GM21515 (cell line): ENCODE measurements around the gene METTL8.
"Not testable (repeated sequence)": the region's sequence is repeated elsewhere in the genome, so short reads cannot be mapped to it uniquely, and the experiment has no call there.

Experiments
- ATAC-seq: cut with Tn5 transposase; IDR thresholded peaks from one replicate; pipeline ENCODE4 v1.9.1; 2021; ENCODE audit not compliant: unreplicated experiment

METTL8 gene

DNA sequence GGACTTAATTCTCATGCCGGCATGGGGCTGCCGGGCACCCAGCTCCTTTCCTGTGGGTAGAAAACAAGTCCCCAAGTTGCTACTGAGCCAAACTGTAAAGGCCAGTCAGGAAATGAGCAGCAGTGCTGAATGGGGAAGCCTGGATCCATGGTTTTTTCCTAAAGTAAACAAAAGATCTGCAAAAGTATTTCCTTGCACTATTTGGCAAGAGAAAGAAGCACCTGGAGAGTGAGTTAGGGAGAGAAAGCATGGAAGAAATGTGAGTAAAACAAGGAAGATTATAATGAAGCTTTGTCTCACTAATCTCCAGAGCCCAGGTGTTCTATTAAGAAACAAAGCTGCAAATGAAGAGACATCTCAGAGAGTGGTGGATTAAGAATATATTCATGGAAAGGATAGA is 117.6 kb downstream of the METTL8 start:
- ATAC-seq = no peak

DNA sequence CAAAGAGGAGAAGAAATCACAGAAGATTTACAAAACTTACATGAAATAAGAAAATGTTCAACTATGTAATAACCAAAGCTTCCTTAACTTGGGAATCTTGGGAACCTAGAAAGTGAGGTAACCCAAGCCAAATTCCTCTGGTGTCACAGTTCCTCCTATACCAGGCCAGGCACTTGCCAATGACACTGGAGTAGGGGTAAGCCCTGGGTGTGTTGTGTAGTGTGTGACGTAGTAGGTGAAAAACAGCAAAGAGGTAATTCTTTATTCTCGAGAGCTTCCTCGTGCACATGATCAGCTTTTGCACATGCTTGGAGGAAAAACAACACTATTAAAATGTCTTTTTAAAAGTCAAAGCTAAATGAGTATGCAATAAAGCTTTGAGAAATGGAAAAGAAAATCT is 118.0 kb downstream of the METTL8 start:
- ATAC-seq = no peak

DNA sequence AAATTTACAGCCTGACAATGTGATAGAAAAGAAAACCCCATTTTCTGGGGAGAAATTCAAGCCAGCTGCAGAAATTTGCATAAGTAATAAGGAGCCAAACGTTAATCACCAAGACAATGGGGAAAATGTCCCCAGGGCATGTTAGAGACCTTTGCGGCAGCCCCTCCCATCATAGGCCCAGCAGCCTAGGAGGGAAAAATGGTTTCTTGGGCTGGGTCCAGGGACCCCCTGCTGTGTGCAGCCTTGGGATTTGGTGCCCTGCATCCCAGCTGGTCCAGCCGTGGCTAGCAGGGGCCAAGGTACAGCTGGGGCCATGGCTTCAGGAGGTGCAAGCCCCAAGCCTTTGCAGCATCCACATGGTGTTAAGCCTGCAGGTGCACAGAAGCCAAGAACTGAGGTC is 121.6 kb downstream of the METTL8 start:
- not testable (repeated sequence) for ATAC-seq

DNA sequence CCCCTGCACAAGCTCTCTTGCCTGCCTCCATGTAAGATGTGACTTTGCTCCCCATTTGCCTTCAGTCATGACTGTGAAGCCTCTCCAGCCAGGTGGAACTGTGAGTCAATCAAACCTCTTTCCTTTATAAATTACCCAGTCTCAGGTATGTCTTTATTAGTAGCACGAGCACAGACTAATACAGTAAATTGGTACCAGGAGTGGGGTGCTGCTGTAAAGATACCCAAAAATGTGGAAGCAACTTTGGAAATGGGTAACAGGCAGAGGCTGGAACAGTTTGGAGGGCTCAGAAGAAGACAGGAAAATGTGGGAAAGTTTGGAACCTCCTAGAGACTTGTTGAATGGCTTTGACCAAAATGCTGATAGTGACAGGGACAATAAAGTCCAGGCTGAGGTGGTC is 122.2 kb downstream of the METTL8 start:
- ATAC-seq = not testable (repeated sequence)

DNA sequence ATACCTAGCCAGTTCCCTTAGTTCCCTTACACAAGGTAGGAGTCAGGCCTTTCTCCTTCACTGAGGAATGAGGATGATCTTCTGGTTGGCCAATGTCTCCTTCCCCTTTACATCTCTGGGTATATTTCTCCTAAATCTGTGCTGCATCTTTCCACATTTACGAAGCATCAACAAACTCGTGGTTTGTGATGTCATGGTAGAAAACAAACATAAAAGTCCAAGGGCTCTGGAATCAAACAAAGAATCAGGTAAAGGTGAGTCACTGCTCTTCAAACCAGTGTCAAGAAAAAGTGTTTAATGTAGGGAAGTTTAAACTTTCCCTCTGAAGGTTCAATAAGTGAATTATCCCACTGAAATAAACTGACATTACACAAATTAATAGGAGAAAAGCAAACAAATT is 122.9 kb downstream of the METTL8 start:
- ATAC-seq = no peak

DNA sequence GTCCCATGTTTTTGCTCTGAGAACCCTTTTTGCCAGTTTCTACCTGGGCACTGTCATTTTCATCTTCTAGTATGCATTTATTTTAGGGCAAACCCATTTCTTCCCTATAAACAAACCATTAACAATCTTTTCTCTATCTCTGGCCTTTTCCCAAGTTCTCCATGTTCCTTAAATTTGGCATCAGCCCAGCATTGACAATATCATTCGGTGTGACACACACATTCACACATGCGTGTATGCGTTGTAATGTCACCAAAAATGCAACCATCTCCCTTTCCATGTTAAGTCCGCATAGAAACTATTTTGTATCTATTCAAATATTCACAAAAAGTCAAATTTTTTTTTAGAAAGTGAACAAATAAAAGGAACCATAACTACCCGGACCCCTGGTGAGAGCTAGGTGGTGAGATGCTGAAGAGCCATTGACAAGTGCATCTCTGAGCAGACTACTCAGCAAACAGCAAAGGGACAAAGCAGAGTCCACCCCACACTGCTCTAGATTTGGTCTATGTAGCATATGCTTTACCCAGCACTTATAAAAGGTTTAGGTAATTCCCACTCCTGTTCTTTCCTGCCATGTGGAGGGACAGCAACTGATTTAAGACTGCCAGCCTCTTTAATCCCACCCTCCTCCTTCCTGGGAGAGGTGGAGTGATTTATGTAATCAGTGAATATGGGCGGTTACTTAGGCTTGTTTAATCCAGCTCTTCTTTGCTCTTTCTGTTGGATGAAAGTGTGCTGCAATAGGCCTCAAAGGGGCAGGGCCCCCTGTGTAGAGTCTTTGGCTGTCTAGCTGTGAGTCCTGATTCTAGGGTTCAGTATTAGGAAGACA is 124.1 kb downstream of the METTL8 start:
- no peak for ATAC-seq

DNA sequence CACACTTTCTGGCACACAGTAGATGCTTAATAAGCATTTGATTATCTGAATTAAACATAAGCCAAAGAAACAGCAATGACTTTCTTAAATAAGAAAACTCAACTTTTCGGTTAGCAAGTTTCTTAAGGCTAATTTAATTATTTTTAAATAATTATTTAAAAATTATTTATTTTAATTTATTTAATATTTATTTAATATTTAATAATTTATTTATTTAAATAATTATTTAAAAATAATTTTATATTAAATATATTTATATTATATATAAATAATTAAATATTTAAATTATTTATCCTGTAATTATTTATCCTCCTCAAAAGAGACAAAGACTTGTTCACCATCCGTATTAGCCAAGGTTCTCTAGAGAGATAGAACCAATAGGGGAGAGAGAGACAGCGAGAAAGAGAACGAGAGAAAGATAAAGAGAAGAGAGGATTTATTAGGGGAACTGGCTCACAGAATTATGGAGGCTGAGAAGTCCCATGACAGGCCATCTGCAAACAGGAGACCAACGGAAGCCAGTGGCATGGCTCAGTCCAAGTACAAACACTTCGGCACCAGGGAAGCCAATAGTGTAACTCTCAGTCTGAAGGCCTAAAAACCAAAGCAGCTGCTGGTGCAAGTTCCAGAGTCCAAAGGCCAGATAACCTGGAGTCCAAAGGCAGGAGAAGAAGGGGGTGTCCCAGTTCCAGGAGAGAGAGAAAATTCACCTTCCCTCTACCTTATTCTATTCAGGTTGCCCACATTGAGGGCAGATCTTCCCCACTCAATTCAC is 125.3 kb downstream of the METTL8 start:
- ATAC-seq = no peak

DNA sequence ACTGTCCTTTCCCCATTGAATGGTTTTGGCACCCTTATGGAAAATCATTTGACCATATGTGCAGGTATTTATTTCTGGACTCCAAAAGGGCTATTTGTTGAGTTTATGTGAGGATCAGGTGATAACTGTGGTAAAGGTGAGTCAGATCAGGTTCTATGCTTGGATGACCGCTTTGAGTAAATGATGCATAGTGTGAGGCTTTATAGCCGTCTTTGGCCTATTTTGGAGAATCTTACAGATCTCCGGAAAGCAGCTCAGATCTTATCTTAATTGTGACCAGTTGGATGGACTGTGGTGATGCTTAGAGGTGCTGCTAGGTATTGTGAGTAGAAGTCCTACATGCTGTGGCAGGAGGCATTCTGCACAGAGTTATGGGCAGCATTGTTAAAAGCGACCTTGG is 126.2 kb downstream of the METTL8 start:
- no peak for ATAC-seq

DNA sequence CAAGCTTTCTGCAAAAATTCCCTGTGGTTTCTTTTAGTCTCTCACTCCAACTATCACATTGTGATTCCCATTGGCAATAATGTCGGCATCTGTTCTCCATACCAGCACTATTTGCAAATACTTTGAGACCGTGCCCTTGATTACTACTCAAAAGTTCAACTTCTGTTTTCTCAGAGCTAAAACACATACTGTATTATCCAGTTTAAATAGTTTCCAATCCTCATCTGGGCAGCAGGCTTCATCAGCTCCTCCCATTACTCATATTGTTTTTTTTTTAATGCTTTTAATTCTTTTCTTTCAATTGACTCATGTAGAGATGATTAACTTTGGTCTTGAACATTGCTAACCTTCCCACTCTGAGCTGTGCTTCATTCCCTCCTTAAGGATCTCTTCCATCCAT is 135.8 kb downstream of the METTL8 start:
- ATAC-seq = no peak

DNA sequence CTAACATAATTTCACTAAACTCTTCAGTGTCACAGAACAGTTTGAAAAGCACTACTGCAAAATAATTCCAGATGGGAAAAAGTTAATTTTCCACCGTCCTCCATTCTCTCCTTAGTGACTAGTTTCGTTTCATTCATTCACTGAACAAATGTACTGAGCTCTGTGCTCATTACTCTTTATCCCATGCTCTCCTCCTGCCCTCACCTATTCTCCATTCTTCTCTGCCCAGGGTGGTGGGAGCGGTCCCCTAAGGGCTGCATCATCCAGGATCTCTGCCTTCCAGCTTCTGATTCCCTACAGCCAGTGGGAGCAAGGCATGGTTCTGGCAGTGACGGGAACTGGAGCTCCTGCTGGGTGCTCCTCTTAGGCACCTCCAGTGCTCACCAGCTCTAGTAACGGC is 139.2 kb downstream of the METTL8 start:
- no peak for ATAC-seq

DNA sequence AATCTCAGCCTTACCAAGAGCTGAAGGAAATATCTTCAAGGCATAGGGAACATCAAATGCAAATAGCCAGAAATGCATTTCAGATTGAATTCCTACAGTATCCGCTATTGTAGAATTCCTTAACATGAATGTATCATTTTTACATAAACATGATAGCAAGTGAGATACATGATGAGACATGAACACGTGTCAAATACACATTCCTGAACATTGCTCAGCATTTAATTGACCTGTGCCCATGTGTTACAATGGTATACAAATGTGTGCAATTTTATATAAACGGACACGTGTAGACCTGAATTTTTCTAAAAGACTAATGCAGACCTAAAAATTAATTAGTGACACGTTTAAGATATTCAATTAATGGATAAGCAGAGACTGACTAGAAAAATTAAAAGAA is 140.1 kb downstream of the METTL8 start:
- no peak for ATAC-seq

DNA sequence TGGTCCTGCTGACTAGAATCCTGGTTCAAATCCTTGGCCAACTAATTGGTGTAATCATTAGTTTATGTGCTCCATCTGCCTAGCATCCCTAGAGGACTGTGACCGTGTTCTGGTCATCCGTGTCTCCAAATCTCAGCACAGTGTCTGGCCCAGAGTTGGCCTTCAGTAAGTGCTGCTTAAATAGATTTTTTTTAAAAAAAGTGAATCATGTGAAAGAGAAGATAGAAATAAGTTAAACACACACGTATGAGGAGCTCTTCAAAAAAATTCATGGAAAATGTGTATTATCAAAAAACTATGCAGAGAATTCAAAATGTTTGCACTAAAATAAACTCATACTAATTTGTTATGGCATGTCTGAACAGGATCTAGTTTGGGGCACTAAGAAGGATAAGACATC is 143.8 kb downstream of the METTL8 start:
- no peak for ATAC-seq

DNA sequence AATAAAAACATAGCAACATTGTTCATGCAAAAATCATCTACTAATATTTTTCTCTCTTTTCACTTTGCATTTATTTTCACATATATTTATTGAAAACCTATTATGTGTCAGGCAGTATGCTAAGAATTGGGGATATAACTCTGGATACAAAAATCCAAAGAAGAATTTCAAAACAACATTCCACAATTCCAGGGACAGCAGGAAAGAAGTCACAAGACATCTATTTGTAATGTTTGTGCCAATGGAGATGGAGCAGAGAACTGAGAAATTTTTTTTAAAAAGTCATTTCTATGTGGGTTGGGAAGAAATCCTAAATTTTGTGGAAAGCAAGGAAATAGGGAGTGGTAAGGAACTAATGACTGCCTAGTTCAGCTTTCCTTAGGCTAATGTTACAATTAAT is 144.5 kb downstream of the METTL8 start:
- ATAC-seq = no peak

DNA sequence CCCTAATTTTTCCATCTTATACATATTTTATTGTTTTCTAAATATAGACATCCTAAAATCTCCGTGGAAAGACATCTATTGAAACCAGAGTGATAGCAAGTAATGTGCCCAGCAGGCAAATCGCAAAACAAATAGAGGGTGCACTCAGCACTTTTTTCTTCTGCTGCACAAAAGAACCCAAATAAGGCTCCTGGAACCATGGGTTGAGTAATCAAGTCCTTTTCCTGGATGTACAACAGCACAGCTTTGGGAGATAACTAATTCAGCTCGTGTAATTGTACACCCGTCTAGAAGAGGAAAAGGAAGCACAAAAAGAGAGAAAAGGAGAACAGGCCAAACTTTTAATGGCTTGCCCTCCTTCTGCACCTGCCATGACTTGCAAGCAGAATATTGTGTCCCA is 146.2 kb downstream of the METTL8 start:
- no peak for ATAC-seq

DNA sequence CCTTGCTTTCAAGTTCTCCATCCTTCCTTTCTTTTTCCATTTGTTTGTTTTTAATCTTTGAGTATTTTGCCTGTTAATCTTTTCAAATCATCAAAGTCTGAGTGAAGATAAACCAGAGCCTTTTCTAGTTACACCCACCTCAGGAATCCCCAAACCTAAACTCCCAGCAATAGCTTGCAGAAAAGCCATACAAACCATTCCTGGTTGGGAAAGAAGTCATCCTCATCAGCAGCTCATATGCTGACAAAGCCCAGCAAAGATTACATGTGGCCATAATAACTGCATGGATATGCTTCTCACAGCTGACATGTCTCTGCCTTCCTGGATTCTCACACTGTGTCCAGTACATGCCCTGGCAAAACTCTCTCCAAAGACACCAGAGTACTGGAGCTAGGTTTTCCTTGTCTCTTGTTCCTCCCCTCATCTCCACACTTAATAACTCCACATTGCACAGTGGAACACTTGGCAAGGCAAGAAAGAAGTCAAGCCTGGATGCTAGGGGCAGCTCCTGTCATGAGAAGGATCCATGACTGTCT is 146.7 kb downstream of the METTL8 start:
- no peak for ATAC-seq

DNA sequence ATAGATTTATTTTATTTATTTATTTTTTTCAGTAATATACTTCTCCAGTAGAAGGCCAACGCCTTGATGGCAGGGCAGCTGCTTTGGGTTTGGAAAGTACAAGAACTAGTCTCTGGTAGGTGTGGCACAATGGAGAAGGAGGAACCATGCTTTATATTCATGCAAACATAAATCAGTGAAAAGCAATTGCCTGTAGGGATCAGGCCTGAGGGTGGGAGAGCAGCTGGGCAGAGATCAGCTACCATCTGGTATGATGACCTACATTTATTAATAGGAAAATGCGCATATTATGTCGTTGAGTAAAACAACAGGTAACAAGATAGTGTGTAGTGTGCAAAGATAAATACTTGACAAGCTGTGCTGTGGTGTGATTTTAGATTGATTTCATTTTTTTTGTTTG is 152.7 kb downstream of the METTL8 start:
- ATAC-seq = no peak

DNA sequence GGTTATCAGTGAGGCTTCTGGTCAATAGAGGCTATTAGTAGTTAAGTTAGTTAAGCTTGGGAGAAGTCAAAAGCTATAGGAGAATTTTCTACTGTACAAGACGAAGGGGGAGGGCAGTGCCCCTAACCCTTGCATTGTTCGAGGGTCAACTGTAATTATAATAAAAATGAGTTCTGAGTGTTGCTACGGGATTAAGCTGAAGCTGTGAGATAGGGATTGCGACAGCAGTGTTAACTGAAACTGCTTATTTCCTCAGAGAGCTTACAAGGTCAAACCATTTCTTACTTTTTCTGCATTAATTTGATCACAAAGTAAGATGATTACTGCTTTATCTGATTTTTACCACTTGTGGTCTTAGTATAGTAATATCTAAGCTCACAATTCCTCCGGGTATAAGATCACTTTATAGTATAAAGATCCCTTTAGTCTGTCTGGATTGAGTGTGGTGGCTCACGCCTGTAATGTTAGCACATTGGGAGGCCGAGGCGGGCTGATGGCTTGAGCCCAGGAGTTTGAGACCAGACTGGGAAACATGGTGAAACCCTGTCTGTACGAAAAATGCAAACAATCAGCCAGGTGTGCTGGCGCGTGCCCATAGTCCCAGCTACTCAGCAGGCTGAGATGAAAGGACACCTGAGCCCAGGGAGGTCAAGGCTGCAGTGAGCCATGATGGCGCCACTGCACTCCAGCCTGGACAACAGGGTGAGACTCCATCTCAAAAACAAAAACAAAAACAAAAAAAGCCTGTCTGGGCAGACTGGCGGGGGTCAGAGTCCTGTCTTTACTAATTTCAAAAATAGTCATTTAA is 153.6 kb downstream of the METTL8 start:
- no peak for ATAC-seq

DNA sequence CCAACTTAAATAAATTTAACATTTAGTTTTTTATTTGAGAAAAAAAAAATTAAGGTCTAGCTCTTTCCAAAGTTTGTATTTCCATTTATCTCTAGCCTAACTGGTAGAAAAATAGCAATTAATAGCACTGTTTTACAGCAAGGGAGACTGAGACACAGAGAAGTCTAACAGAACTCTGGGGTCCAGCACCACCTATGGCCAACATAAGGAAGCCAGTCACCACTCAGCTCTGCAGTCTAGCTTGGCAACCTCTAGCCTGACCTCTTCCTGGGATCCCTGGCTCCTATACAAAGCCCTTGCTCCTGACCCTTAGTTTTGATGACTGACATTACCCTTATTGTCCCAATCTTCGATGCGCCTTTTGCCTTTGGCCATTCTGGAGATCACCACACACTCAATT is 159.0 kb downstream of the METTL8 start:
- no peak for ATAC-seq

DNA sequence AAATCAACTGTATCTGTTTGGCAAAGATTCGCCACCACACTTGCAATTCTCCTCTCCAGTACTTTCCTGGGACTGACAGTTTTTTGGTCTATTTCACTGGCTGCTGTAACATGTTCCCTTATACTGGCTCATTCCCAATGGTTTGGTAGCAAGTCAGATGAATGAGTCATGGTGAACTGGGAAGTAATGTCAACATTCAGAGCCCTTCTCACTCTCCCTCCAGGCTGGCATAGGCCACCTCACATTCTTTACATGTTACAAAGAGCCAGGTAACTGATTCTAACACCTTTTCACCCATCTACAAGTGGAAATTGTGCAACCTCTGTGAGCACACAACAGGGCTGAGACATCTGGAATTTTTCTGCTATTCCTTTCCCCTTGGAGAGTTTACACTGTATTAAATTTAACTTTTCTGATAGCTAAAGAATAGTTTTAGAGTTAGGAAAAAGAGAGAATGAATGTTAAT is 161.8 kb downstream of the METTL8 start:
- no peak for ATAC-seq

DNA sequence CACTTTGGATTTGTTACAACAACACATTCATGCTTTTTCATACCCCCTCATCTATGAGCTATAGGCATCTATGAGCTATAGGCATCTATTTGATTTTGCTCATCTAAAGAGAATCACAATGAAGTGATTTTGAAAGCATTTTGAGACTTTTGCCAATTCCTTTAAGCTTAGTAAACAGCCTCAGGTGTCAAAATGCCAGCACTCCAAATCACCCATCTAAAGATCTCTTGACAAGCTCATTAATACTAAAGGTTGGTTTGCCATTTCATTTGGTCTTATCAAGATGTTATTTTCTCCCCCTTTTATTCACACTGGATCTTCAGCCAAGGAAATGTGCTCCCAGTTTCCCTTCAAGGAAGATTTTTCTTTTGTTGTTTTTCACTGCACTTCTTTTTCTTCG is 162.4 kb downstream of the METTL8 start:
- no peak for ATAC-seq
